LNCAP (cell line): ENCODE measurements around the gene MAF.

Experiments used
- TF ChIP-seq, protein P1 (sequence below): fragments of 450-650 bp; IDR thresholded peaks from 2 replicates; pipeline ENCODE4 v1.5.1; 2017; ENCODE audit warnings: mild to moderate bottlenecking

The MAF gene

DNA sequence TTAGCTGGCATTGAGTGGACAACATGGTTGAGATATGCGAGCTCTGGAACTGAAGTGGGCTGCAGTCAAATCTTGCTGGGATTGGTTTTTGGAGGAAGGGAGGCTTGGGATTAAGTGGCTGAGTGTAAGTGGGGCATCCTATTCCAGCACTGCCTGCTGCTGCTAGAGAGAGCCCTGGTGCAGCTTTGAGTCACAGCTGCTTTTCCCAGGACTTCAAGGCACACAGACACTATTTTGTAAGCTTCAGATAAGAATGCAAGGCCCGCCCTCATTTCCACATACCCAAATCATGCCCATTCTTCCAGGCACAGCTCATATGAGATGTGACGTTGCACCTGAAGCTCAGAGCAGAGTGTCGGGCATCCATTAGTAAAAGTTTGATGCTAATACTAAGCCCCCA is 10.2 kb upstream of the MAF start:
- TF ChIP-seq, protein P1, sequence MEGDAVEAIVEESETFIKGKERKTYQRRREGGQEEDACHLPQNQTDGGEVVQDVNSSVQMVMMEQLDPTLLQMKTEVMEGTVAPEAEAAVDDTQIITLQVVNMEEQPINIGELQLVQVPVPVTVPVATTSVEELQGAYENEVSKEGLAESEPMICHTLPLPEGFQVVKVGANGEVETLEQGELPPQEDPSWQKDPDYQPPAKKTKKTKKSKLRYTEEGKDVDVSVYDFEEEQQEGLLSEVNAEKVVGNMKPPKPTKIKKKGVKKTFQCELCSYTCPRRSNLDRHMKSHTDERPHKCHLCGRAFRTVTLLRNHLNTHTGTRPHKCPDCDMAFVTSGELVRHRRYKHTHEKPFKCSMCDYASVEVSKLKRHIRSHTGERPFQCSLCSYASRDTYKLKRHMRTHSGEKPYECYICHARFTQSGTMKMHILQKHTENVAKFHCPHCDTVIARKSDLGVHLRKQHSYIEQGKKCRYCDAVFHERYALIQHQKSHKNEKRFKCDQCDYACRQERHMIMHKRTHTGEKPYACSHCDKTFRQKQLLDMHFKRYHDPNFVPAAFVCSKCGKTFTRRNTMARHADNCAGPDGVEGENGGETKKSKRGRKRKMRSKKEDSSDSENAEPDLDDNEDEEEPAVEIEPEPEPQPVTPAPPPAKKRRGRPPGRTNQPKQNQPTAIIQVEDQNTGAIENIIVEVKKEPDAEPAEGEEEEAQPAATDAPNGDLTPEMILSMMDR: no peak

DNA sequence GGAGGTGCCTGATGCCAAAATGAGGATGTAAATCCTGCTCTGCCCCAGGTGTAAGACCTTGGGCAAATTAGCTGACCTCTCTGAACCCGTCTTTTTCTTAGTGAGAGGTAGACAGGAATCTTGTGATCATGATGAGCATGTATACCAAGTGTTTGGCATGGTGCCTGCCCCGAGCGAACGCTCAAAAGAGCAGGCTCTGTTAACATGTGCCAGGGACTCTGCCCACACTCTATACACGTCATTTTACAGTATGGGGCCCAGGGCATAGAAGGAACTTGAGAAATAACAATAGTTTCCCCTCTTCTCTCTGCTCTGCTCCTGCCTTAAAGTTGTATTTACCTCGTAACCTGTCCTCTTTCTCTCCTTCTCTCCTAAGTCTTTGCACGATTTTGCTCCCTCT is 9.3 kb upstream of the MAF start:
- TF ChIP-seq, protein P1: no peak

DNA sequence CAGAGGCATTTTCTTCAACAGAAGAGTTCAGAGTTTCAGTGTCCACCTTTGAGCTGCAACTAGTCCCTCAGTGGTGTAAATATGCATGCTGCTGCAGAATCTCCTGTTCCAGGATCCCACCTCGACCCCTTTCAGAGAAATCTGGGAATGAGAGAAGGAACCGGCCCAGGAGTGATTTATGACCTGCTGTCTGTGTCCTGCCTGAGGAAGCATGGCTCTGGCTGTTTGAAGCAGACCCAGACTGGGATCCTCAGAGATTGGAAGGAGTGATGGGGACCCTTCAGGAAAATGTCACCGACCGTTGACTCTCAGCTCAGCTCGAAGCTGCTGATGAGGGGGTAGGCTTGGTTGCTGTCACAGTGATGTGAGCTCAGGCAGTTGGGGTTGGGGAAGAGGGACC is 8.4 kb upstream of the MAF start:
- TF ChIP-seq, protein P1: no peak

DNA sequence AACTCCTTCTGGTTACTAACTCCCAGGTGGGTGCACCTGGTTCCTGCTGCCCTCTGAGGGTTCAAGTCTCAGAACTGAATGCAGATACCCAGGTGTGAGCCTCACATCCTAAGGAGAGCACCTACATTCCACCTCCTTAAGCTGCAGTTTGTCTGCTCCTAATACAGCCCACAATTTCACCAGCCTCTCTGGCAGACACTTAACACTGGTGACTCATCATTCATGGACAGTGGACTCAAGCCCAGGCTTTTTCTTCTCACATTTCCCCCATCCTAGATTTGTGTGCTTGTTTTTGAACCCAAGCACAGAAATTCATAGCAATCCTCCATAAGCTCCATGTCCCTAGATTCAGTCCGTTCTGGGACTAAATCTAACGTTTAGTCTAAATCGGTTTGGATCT is 7.0 kb upstream of the MAF start:
- TF ChIP-seq, protein P1: no peak

DNA sequence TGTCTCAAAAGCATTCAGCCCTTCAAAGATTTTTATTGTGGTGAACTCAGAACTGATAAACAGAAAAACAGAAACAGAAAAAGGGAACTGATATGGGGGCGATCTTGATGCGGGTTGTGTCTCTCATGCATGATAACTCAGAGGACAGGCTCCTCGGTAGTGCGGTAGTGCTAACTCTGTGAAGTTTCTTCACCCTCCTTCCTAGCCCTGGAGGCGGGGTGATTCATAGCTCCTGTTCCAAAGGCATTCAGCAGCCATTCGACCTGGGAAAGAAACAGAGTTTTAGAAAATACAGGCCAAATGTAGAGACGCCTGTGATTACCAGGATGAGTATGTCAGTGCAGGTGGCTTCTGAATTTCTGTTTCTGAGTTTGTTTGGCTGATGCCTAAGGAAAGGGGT is 5.5 kb upstream of the MAF start:
- TF ChIP-seq, protein P1: no peak

DNA sequence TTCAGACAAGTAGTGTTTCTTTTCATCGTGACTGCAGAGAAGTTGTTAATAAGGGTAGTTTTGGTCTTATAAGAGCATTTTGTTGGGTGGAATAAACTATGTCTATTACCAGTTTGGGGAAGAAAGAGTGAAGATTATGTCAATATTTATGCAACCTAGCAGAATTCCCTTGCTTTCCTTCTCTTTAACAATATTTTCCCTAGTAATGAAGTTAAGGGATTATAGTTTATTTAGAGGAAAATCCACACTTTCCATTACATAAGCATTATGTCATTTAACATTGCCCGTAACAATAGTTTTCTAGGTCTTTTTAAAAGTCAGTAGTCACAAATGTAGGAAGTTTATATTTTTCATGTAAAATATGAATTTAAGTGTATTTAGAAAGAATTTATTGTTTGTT is 2.5 kb upstream of the MAF start:
- TF ChIP-seq, protein P1: no peak

DNA sequence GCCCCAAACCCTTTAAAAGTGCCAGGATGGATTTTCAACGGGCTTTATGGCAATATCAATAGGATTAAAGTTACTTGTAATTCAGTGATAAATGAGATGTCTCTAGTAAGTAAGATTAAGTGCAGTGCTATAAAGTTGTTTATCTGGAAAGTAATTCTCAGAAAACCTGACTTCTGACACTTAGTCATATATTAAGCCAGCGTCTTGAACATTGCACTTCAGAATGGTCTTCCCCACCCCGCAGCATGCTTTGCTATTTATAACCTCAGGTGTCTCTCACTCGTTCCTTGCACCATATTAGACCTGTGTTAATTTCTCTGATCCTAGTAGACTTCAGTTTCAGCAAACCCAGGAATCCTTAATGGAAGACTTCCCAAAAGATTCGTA is 2.1 kb upstream of the MAF start:
- TF ChIP-seq, protein P1: no peak

DNA sequence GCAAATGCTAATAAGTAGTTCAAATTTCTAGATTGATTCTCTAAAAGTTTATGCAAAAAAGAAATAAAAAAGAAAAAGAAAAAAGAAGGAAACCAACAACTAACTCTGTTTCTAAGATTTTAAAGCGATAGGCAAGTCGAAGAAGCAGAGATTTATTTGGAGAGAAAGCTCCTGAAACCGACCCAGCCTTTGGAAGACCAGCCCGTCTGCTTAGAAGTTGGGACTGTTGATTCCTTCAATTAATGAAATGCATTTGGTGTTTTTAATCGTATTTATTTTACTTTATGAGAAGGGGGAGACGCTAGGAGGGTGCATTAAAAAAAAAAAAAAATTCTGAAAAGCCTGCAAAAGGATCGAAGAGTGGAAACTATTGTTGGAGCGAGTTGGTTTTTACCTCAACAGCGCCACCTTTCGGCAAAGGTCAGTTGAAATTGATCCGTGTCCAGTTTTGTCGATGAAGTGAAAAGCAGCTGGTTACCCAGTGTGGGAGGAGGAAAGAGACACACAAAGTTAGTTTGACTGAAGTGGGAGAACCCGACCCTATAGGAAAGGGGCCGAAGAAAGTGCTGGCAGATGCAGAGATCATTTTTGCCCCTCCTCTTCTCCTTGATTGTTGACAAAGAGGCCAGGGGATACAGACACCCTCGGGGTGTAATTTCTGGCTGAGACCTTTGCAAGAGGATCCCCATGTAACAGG is 1.5 kb upstream of the MAF start:
- TF ChIP-seq, protein P1: peak; percentile 70
